Measurements from ENCODE around the gene SLC39A6. TPM values are rescaled to one million over a fixed set of nuclear protein-coding genes. Genes with fewer than 3 reads are reported as not detected.

The SLC39A6 gene
- total and polyA plus RNA-seq, 11 donors, result 2.4 to 28.8 (median 15.2) TPM

DNA sequence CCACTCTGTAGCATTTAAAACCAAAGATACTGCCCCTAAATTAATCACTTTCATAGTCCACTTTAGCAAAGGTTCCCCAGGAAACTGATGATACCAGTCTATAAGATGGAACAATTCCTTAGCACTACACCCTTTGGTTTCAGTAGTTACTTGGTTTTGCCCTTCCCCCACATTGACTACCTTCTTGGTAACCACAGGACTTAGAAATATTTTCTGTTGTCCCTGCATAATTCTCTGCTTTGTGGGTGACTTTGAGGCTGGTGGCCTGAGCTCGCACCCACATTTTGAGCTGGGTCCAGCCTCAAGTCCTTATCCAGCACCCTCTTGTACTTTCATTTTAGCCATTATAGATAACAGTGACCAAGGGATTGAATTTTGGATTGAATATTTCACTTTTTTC lies 23.6 kb upstream of the SLC39A6 start:
- Histone ChIP-seq H3K27me3 (no peaks in the 10 kb centered on the region), H3K27ac (no peak overlapping the region), H3K9me3 (no peaks in the 10 kb centered on the region), H3K4me1 (peaks cover 0 to 6% (median 0%) of the 10 kb centered on the region in 12 donors), H3K36me3 (peaks cover 0 to 100% (median 95%) of the 10 kb centered on the region in 9 donors), H3K4me3 (no peak overlapping the region)
- DNase-seq (no peak), ATAC-seq (no peak)
- WGBS, 4 donors, result 93 to 100% (median 100%) methylated on average over 1 of the region's 1 CpG
- TF ChIP-seq, protein P1, sequence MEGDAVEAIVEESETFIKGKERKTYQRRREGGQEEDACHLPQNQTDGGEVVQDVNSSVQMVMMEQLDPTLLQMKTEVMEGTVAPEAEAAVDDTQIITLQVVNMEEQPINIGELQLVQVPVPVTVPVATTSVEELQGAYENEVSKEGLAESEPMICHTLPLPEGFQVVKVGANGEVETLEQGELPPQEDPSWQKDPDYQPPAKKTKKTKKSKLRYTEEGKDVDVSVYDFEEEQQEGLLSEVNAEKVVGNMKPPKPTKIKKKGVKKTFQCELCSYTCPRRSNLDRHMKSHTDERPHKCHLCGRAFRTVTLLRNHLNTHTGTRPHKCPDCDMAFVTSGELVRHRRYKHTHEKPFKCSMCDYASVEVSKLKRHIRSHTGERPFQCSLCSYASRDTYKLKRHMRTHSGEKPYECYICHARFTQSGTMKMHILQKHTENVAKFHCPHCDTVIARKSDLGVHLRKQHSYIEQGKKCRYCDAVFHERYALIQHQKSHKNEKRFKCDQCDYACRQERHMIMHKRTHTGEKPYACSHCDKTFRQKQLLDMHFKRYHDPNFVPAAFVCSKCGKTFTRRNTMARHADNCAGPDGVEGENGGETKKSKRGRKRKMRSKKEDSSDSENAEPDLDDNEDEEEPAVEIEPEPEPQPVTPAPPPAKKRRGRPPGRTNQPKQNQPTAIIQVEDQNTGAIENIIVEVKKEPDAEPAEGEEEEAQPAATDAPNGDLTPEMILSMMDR (IDR thresholded peaks at IDR 0.05), result no peak
- TF ChIP-seq POLR2A (IDR thresholded peaks at IDR 0.05), result no peak
- intact Hi-C loops (cut with DNase I), result no loop called here

DNA sequence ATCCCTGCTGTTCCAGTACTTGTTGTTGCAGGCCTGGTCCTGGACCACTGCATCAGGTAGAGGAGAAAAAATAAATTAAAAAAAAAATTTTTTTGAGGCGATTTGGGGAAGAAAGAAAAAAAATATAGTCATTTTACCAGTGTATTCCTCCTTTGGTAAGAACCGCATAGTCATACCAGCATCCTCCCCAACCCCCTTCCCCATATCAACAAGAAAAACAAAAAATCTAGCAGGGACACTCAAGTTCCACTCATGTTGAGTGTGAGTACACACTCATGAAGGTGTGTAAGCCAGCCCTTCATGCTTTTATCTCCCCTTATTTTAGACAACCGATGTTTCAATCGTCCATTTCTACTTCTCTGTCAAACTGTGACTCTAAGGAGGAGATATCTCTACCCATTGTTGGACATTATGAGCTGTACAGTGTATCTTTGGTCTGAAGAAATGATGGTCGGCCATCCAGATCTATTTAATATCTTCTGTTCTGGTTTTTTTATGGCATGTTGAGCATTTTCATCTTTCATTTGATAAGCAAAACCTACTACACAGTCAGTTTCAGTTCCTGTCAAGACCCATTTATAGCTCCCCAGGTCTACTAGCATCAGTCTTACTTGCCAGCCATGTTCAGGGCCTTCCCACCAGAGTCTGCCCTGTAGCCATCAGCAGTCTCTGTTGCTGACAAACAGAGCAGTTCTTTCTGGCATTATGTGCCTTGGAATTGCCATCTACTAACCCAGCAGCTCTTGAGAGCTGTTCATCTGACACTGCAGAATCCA lies 20.6 kb upstream of the SLC39A6 start:
- intact Hi-C loops (cut with DNase I), result no loop called here
- 93 to 95% (median 94%) methylated on average over 5 of the region's 5 CpGs for WGBS, 4 donors
- Histone ChIP-seq H3K4me1 (peaks cover 0 to 6% (median 0%) of the 10 kb centered on the region in 12 donors), H3K27ac (no peak overlapping the region), H3K4me3 (no peak overlapping the region), H3K27me3 (no peaks in the 10 kb centered on the region), H3K9me3 (no peaks in the 10 kb centered on the region), H3K36me3 (peaks cover 0 to 100% (median 95%) of the 10 kb centered on the region in 9 donors)
- ATAC-seq (no peak), DNase-seq (no peak)
- TF ChIP-seq, protein P1 (IDR thresholded peaks at IDR 0.05), result no peak
- TF ChIP-seq POLR2A (IDR thresholded peaks at IDR 0.05), result no peak

DNA sequence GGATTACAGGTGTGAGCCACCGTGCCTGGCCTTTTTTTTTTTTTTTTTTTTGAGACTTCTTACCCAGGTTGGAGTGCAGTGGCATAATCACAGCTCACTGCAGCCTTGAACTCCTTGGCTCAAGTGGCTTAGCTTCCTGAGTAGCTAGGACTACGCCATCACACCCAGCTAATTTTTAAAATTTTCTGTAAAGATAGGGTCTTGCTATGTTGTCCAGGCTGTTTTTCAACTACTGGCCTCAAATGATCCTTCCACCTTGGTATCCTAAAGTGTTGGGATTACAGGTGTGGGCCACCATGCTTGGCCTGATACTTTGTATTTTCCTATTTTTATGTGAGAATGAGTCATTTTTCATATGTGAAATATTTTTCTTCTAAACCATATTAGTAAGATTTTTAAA lies 14.3 kb upstream of the SLC39A6 start:
- intact Hi-C loops (cut with DNase I), result no loop called here
- H3K36me3 ChIP-seq, result peaks cover 0 to 100% (median 99%) of the 10 kb centered on the region in 9 donors
- DNase-seq (no peak), ATAC-seq (no peak)
- H3K27ac ChIP-seq, result no peak overlapping the region
- H3K9me3 ChIP-seq, result no peaks in the 10 kb centered on the region
- no peak overlapping the region for H3K4me3 ChIP-seq
- TF ChIP-seq, protein P1 (IDR thresholded peaks at IDR 0.05), result no peak
- TF ChIP-seq POLR2A (IDR thresholded peaks at IDR 0.05), result no peak
- WGBS, 4 donors, result 98 to 100% (median 100%) methylated on average over 1 to 2 of the region's 2 CpGs
- H3K4me1 ChIP-seq, result no peaks in the 10 kb centered on the region
- H3K27me3 ChIP-seq, result no peaks in the 10 kb centered on the region

DNA sequence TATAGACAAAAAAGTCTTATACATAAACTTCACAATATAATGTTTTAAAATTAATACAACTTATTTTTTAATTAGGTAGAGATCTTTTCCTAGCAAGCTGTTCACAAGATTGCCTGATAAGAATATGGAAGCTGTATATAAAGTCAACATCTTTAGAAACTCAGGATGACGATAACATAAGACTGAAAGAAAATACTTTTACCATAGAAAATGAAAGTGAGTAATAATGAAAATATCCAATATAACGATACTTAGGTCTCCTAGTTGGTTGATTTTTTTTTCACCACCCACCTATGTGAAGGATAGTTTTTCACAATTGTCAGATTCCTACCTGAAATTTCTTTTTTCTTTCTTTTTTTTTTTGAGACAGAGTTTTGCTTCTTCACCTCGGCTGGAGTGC lies 13.6 kb upstream of the SLC39A6 start:
- ATAC-seq, result no peak
- 93 to 96% (median 93%) methylated on average over 3 of the region's 3 CpGs for WGBS, 4 donors
- Histone ChIP-seq H3K9me3 (no peaks in the 10 kb centered on the region), H3K4me3 (no peak overlapping the region), H3K27ac (no peak overlapping the region), H3K27me3 (no peaks in the 10 kb centered on the region), H3K36me3 (peaks cover 0 to 100% (median 99%) of the 10 kb centered on the region in 9 donors), H3K4me1 (no peaks in the 10 kb centered on the region)
- intact Hi-C loops (cut with DNase I), result no loop called here
- no peak for DNase-seq
- TF ChIP-seq, protein P1 (IDR thresholded peaks at IDR 0.05), result no peak
- TF ChIP-seq POLR2A (IDR thresholded peaks at IDR 0.05), result no peak

Data from heart left ventricle (tissue), 16 donors.